Cardiac muscle cell (in vitro differentiated cells and primary cell): ENCODE measurements around the gene SCN4B. TPM values are rescaled to one million over a fixed set of nuclear protein-coding genes. Genes with fewer than 3 reads are reported as not detected.

Source experiments
- DNase-seq, 2 donors: peaks; one replicate each; pipeline versions ENCODE4 v3.0.0 to v3.0.0-alpha.2; 2010 to 2017; ENCODE audit warnings: low read depth in 1 of 2, low spot score in 1 of 2
- H3K27ac ChIP-seq: fragments of 200-600 bp; sonication (generic); 2 replicates; pipeline ENCODE4 v1.5.1; 2016
- H3K27me3 ChIP-seq: fragments of 200-600 bp; sonication (generic); 2 replicates; pipeline ENCODE4 v1.6.0; 2016; ENCODE audit warnings: control low read depth
- H3K36me3 ChIP-seq: fragments of 200-600 bp; sonication (generic); 2 replicates; pipeline ENCODE4 v1.5.1; 2016; ENCODE audit warnings: control low read depth
- H3K4me1 ChIP-seq: fragments of 200-600 bp; sonication (generic); 2 replicates; pipeline ENCODE4 v1.8.1; 2017; ENCODE audit warnings: low read depth, mild to moderate bottlenecking, mixed run types
- H3K4me3 ChIP-seq: fragments of 200-600 bp; sonication (generic); 2 replicates; pipeline ENCODE4 v1.5.1; 2016; ENCODE audit warnings: mild to moderate bottlenecking
- H3K9me3 ChIP-seq: fragments of 200-600 bp; sonication (generic); 2 replicates; pipeline ENCODE4 v1.5.1; 2017; ENCODE audit warnings: low read depth, mild to moderate bottlenecking, control low read depth
- CTCF ChIP-seq: IDR thresholded peaks from 2 replicates; pipeline ENCODE4 v1.5.1; 2012; ENCODE audit warnings: low read depth, mild to moderate bottlenecking, low read length
- polyA plus RNA-seq: library from polyadenylated mRNA; unstranded; fragments of >200 nt; fragmentation: Nextera tagmentation; extraction: Ambion mirVana; gene quantifications from 2 replicates; pipeline ENCODE4 v1.2.1, GENCODE V29; 2016
- total RNA-seq: library from RNA; depleted of rRNA; stranded (reverse); fragments of >200 nt; gene quantifications from 2 replicates; pipeline ENCODE4 v1.2.3, GENCODE V29; 2016

Gene SCN4B
- total and polyA plus RNA-seq, 2 experiments from 2014 or later: 0.21 to 0.39 TPM

DNA sequence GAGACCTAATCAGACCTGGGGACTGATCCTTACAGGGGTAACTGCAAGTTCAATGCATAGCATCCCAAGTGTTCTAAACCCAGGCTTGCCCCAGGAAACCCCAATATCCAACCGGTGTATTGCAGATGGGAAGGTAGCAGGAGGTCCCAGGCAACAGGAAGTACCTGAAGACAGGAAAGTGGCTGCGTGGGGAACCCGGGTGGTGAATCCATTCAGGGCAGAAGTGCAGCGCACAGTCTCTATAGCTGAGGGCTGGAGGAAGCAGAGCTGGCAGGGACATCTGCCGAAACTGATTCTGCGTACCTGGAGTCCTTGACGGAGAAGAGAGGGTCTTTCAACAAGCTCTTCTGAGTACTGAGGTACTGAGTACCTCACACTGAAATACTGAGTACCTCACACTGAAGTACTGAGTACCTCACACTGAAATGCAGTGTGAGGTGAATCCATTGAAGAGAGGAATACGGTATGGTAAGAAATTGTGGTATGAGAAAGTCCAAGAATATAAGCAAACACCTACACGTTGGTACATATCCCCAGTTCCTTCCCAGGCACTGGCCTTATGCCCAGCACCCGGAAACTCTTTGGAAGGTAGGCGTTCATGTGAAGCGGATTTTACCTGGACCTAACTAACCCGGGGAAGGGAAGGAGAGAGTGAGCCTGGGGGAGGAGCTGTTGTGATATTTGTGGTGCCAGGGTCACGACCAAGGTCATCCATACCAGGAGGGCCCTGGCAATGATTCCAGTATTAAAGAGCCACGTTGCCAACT, 20.1 kb downstream of the SCN4B start:
- Histone ChIP-seq H3K4me3 (no peak overlapping the region), H3K9me3 (no peaks in the 10 kb centered on the region), H3K27me3 (peaks cover 8% of the 10 kb centered on the region), H3K4me1 (no peaks in the 10 kb centered on the region), H3K36me3 (no peaks in the 10 kb centered on the region), H3K27ac (no peak overlapping the region)
- no peak for DNase-seq
- no peak for TF ChIP-seq CTCF

- no peaks in the 10 kb centered on the region for H3K36me3 ChIP-seq
- no peak overlapping the region for H3K4me3 ChIP-seq
- TF ChIP-seq CTCF: no peak
- no peak overlapping the region for H3K27ac ChIP-seq
- no peaks in the 10 kb centered on the region for H3K4me1 ChIP-seq
- H3K27me3 ChIP-seq: no peaks in the 10 kb centered on the region
- H3K9me3 ChIP-seq: no peaks in the 10 kb centered on the region
- DNase-seq: no peak
These were observed 23.0 kb downstream of the SCN4B start for GRCh38 chr11:118129471-118130172.

DNA sequence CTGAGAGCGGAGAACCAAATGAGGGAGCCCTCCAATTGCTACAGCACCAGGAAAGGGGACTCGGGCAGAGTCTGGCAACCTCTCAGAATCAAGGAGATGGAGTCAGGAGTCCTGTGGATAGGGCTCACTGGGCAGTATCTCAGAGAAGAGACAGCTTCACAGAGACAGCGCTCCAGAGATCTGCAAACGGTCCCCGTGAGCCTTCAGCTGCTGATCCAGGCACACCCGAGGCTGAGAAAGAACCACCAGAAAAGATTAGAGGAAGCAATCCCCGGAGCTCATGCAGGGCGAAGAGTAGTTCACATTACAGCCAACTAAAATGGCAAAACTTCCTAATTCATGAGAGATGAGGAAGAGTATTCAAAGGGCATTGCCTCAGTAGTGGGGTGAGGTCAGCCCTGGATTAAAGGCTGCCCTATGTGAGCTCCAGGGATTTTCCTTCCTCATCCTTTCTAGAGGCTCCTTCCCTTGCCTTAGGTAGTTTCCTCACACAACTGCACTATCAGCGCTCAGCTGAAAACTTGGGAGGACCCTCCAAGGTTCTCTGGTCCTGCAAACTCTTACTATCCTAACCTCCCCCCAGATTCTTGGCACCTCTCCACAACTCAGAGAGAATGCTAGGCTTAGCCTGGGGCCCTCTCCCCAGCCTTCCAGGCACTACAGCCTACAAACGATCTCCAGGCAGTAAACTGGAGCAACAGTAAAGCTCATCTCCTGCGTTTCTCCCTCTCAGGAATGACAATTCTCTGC, 23.7 kb downstream of the SCN4B start:
- no peak for TF ChIP-seq CTCF
- H3K4me3 ChIP-seq: no peak overlapping the region

GRCh38 chr11:118128310-118128709, 24.3 kb downstream of the SCN4B start:
- no peak for TF ChIP-seq CTCF
- Histone ChIP-seq H3K27ac (no peak overlapping the region), H3K4me1 (no peaks in the 10 kb centered on the region), H3K36me3 (no peaks in the 10 kb centered on the region), H3K27me3 (no peaks in the 10 kb centered on the region), H3K9me3 (no peaks in the 10 kb centered on the region), H3K4me3 (no peak overlapping the region)
- DNase-seq: no peak

More for the DNA sequence above, 23.7 kb downstream of the SCN4B start:
- no peak overlapping the region for H3K27ac ChIP-seq
- no peaks in the 10 kb centered on the region for H3K27me3 ChIP-seq
- no peaks in the 10 kb centered on the region for H3K4me1 ChIP-seq
- H3K36me3 ChIP-seq: no peaks in the 10 kb centered on the region
- no peak for DNase-seq
- no peaks in the 10 kb centered on the region for H3K9me3 ChIP-seq

DNA sequence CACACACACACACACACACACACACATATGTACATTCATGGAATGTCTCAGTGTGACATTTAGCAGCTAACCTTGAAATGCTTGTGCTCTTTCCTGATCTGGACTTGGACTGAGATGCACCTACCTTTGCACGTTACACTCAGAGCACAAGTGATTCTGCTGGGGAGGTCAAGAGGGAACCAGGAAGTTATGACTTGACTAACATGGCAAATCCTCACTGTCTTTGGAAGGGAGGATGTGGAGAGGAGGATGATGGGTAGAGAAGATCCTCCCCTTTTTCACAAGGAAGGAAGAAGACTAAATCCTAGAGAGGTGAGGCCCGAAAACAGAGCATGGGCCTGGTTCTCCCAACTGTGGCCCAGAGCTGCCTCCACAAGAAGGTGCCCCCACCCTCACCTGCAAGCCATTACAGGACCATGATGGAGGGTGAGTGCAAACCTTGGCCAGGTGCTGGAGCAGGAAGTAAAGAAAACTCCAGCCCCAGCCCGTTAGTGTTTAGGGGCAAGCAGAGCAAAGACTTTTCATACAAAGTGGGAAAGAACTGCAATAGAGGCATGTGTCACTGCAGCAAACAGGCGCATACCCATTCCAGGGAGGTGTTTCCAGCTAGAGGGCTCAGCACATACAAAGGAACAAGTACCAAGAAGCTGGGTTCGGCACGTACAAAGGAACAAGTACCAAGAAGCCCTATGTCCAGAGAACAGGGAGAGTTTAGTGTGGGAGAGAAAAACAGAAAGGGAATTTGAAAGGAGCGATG, 26.4 kb downstream of the SCN4B start:
- no peak for DNase-seq
- no peak for TF ChIP-seq CTCF
- no peaks in the 10 kb centered on the region for H3K36me3 ChIP-seq
- H3K27ac ChIP-seq: no peak overlapping the region
- no peak overlapping the region for H3K4me3 ChIP-seq
- H3K9me3 ChIP-seq: no peaks in the 10 kb centered on the region
- H3K4me1 ChIP-seq: no peaks in the 10 kb centered on the region
- no peaks in the 10 kb centered on the region for H3K27me3 ChIP-seq
